HG03175 (cell line): Measurements from ENCODE around the gene STRA6.
A peak's percentile ranks its signal among the peaks of the same experiment; 100 is the strongest.
"Not testable (repeated sequence)": the region's sequence is repeated elsewhere in the genome, so short reads cannot be mapped to it uniquely, and the experiment has no call there.

Source experiments
- ATAC-seq: cut with Tn5 transposase; IDR thresholded peaks from one replicate; pipeline ENCODE4 v1.9.1; 2021; ENCODE audit warnings: mild to moderate bottlenecking, moderate library complexity; ENCODE audit not compliant: unreplicated experiment

The STRA6 gene

DNA sequence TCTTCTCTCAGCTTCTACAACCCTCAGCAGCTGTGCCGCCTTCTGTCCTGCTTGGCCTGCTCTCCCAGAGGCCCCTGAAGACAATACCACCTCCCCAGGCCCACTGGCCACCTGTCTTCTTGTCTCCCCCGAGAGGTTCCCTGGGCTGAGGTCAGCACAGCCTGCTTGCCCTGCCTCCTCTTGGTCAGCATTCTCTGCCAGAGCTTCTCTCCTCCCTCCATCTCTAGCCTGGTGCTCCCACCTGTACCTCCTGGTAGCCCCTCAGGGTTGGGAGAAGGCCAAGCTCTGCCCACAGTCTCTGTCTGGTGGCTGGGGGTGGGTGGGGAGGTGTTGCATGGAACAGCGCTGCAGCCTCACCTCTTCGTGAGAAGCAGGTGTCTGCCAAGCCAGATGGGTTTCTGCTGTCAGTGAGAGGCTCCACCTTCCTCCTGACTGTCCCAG is 34.7 kb downstream of the STRA6 start:
- ATAC-seq, result no peak

DNA sequence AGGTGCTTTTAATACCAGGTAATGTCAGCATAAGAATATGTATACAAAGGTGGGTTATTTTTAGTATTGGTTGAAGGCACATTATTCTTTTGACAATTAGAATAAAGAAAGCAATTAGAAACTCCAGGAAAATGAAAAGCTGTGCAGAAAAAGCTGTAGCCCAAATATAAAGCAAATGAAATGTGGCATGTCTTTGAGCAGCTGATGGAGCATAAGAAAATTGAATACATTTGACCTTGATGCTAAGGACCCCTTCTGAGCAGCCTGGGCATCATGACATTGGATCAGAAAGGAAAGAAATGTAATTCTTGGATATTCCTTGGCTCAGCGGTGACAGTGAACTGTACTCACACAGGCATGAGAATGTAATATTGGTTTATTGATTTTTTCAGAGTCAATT is 37.1 kb downstream of the STRA6 start:
- ATAC-seq, result no peak

DNA sequence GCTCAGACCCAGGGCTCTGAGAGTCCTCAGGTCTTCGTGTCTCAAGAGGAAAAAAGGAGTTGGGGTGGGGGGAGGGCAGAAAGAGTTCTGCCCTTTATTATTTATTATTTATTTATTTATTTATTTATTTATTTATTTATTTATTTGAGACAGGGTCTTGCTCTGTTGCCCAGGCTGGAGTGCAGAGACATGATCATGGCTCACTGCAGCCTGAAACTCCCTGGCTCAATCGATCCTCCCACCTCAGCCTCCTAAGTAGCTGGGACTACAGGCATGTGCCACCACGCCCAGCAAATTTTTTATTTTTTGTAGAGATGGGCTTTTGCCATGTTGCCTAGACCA is 40.4 kb downstream of the STRA6 start:
- ATAC-seq, result not testable (repeated sequence)

DNA sequence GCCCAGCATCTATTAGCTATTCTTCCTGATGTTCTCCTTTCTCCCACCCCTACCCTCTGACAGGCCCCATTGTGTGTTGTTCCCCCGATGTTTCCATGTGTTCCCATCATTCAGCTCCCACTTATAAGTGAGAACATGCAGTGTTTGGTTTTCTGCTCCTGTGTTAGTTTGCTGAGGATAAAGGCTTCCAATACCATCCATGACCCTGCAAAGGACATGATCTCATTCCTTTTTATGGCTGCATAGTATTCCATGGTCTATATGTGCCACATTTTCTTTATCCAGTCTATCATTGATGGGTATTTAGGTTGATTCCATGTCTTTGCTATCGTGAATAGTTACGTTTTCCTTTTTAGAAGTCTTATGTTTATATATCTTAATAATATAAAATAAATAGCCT is 42.2 kb downstream of the STRA6 start:
- not testable (repeated sequence) for ATAC-seq

DNA sequence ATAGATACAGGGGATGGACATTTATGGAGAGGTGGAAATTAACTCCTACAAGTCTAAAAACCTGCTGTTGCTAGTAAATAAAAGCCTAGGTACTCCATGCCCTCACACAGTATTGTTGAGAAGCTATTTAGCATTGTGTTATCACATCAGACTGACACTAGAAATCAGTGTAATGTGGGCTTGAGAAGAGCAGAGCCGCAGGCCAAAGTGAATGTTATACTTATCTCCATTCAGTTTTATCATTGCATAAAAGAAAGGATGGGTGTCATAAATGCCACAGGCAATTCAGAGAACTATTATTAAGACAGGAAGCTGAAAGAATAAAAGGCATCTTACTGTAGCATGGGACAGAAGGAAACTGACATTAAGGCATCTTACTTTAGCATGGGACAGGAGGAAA is 42.8 kb downstream of the STRA6 start:
- no peak for ATAC-seq

DNA sequence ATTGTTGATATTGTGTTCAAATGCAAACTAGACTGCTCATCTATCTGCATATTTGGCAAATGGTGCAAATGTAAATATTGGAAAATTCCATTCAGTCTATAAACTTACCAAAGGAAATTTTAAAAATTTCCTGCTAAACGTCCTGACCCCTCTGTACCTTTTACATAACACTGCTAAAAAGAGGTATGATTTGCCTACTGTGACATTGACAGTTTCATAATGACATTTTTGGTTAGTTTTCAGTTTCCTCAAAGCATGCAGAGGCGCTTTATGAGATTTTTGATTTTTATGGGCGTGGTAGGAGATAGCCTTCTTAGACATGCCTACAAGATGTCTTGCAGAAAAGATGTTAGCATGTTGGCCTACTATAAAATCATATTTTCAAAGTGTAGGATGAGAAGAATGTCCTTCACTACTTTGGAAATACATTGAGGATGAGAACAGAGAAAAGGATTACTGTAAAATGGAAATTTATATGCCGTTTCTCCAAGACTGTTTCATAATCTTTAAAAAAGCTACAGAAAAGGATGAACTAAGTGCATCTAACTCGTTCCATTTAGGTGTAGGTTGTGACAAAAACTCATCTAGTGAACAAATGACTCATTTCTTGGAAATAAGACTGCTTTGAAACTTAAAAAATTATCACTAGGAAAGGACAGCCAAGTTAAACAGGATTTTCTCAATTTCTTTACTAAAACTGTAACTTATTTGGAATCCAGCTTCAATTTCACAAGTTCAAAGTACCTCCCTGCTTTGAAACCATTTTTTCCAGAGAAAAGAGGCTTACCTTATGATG is 43.5 kb downstream of the STRA6 start:
- peak; percentile 57 for ATAC-seq

DNA sequence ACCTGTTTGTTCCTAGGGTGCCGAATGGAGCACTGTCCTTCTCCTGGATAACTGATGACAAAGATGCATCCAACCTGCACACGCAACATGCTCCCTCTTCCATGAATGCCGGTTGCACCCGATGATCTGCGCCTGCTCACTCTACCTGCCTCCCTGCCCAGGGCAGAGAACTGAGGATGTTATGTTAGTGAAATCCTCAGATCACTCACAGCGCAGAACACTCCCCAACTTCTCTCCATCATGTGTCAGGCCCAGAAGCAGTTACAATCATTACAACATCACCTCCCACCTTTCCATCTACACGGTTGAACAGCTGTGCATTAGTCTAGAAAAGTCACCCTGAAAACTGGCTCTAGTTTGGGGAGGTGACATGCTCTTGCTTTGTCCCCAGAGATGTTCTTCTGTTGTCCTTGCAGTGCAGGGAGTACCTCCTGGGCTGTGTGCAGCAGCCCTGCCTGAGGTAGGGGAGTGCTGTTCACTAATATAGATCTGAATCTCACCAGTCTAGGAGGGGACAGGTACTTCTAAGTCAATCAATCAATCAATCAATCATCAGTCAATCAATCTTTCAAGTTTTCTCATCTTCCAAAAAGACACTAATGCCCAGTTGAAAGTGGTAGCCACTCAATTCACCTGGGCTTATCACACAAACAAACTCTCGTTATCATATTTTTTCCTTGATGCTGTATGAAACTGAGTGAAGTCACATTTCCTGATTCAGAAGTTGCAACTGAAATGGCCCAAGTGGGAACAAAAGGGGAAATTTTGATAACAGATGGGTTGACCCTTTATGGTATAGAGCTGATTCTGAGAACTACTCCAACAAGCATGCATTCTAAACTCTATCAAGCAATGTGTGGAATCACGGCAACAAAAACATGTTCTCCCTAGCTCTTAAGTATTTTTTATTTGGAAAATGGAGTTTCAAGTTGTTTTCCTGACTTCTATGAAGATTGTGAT is 44.4 kb downstream of the STRA6 start:
- ATAC-seq, result no peak

DNA sequence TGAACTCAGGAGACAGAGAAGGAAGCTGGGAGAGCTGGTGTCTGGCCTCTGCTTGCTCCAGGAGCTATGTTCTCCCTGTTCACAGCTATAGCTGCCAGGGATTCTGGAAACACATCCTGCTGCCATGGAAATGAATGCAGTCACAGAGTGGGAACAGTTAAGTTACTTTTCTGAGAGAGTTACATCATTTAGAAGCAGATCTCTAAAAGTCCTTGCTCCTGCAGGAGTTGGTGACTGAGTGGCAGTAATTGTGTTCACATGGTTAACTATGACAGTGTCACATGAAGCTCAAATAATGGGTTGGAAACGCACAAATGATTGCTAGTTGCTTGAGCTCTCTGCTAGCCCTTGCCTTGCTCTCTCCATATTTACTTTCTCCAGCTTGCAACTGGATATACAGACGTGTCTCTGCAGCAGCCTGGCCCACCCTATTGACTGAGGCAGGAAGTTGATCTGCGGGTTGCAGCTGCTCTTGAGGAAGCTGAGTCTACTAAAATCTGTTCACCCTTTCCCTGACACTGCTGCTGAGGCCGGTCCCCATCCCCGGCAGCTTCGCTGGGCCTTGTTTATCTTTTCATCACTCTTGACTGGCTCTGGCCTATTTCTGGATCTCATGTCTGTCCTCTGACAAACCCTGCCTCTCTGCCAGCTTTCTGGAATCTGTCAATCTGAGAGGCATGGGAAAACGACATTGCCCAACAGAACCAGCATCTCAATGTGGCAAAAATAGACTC is 45.7 kb downstream of the STRA6 start:
- ATAC-seq, result no peak

DNA sequence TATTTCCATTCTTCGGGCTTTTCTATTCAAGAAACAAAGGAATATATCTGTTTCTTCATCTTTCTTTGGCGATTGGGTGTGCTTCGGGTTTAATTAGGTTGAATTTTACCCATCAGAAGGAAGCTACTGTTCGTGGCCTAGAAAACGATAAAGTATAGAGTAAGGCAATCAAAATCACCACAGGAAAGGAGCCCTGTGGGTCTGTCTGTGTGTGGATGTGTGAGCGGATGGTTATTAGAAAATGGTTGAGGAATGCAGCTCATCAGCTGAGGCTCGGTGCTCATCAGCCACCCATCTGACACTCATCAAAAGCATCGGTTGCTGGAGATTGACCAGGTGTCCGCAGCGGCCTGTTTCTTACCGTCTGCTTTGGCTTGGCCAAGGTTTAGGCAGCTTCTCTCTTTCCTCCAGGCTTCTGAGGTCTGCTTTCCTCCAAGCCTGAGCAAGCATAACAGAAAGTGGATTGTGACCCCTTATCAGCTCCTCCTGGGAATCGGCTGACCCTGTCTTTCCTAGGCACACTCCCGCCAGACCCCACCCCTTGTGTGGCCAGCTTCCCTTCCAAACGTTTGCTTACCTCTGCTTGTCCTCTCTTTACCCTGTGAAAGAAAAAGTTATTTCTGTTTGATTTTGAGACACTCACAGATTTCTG is 46.7 kb downstream of the STRA6 start:
- ATAC-seq, result no peak

DNA sequence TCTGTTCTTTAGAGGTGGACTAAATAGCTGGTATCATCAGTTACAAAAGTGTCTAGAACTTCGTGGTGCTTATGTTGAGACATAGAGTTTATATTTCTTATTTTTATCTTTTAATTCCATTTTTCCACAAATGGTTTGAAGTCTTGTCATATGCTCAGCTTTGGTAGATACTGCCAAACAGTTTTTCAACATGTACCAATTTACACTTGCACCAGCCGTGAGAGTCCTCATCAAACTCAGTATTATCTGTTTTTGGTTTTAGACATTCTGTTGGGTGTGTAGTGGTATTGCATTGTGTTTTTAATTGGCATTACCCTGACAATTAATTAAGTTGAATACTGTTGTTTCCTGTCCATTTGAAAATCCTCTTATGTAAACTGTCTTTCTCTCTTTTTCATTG is 55.5 kb downstream of the STRA6 start:
- no peak for ATAC-seq

DNA sequence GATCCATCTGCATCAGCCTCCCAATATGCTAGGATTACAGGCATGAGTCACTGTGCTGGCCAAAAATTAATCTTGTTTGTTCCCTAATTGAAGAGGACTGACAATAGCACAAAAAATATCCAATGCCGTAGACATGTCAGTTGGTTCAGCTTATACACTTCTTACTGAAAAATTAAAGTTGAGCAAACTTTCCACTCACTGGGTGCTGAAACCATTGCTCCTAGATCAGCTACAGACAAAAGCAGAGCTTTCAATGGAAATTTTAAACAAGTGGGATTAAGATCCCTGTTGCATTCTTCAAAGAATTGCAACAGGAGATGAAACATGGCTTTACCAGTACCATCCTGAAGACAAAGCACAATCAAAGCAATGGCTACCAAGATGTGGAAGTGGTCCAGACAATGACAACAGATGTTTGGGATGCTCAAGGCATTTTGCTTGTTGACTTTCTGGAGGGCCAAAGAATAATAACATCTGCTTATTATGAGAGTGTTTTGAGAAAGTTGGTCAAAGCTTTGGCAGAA is 56.2 kb downstream of the STRA6 start:
- no peak for ATAC-seq

DNA sequence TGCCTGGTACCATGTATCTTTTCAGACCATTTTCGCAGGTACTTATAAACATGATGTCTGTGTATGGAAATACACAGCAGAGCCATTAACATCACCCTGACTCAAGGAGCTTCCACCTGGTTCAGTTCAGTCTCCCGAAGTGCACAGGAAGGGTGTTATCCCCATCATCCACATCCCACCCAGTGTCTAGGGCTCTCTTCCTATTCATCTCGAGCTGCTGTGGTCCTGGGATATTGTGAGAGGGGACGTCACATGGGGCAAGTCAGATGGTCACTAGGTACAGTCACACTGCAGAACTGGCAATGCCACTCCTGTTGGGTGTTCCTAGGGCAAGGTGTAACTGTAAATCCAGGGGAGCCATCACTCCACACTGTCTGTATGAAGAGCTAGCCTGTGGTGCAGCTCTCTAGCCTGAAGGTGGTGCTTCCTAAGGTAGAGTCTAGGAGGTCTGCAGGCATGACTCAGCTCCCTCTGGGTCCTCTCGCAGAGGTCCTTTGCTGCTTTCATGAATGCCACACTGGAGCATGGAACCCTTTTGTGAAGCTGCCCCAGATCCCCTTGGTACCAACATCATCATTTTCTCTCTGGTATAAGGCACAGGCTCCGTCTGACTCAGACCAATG is 58.3 kb downstream of the STRA6 start:
- ATAC-seq, result no peak

DNA sequence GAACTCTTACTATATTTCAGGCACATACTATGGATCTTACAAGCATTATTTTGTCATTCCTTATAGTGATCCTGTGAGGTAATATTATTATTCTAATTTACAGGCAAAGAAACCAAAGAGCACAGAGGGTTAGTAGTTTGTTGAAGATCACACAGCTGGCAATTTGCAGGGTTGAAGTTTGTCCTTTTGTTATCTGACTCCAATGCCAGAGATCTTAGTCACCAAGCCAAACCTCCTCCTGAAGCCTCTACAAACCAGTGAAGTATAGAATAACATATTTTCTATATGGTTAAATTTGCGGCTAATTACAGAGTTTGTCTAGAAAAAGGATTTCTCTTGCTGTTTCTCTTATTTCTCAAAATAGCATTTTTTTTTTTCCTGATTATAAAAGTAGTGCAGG is 61.0 kb downstream of the STRA6 start:
- no peak for ATAC-seq

DNA sequence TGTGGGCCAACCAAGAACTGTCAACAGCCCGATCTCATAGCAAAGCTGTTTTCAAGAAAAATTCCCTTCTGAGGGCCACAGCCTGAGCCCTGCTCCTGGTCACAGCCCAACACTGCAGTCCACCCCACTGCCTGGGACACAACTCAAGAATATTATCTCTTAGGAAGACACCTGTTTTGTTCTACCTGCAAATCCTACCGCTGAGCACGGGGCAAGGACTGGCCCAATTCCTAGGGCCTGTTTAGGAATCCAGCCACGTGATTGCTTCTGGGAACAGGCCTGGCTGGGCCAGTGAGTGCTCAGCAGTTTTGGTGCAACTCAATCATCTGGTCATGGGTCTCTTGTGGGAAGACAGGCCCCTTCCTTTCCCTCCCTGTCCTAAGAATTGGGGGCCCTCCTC is 63.9 kb downstream of the STRA6 start:
- no peak for ATAC-seq

DNA sequence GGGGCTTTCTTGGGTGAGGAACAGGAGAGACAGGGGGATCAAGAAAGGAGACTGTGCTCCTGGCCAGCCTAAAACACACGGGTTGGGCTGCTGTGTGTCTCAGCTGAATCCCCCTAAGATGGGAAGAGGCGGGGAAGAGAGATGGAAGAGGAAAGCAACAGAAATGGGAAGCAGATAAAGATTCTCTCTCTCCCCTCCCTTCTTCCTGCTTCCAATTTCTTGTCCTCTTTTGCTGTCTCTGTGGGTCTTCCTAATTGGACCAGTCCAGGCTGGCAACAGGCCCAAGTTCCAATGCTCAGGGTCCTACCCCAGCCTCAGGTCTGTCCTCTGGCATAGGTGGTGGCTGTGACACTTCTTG is 65.1 kb downstream of the STRA6 start:
- ATAC-seq, result no peak

DNA sequence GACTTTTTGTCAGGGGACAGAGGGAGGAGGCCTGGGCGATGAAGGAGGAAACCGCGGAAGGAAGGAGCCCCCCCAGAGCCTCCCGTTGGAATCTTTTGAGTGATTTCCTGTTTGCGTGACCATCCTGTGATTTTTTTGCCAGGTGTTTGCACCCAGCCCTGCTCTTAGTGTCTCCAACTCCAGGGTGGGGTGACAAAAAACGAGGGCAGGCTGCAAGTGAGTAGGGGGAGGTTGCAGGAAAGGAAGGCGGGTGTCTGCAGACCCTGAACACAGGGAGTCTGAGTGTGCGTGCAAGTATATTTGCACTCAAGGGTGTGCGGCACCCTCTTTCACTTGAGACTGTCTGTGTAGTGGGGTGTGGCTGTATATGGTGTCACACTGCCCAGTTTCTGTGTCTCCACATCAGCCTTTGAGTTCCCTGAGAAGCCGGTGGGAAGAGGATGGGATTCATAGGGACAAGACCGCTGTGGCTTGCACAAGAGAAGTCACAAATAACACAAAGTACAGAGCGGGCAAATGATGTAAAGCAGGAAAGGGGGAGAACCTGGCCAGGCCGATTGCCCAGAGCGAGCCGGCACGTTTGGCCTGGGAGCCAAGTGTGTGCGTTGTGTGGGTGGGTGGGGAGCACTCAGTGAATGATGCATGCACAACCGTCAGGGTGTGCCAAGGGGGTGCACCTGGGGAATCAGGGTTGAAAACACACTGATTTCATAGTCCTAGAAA is 65.6 kb downstream of the STRA6 start:
- no peak for ATAC-seq

DNA sequence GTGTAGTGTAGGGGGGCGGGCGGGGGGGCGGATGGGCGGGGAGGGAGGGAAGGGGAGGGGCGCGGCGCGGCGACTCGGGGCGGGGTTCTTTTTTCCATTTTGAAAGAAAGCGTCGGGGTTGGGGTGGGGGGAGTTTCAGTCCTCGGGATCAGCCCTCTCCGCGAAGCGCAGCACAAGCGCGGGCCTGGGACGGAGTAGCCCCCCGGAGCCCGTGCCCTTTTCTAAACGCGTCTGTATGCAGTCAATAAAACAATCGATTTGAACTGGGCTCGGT is 66.1 kb downstream of the STRA6 start:
- ATAC-seq, result no peak

DNA sequence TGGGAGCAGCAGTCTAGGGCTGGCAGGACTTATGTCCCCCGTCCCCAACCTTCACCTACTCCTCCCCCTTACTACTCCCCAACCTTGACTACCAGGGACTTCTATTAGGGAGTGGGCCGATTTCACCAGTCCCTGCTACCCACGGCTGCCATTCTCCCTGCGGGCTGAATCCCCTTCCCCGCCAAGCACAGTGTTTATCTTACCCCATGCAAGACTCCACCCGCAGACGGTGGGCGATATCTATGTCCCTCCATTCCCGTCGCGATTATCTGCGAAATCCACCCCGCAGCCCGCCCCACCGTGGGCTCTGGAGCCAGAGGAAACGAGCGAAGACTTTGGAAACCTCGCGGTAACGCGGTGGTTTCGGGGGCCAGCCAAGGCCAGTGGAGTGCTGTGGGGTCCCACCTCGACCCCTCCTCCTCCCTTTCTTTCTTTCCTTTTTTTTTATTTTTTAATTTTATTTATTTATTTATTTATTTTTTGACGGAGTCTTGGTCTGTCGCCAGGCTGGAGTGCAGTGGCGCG is 67.5 kb downstream of the STRA6 start:
- no peak for ATAC-seq

DNA sequence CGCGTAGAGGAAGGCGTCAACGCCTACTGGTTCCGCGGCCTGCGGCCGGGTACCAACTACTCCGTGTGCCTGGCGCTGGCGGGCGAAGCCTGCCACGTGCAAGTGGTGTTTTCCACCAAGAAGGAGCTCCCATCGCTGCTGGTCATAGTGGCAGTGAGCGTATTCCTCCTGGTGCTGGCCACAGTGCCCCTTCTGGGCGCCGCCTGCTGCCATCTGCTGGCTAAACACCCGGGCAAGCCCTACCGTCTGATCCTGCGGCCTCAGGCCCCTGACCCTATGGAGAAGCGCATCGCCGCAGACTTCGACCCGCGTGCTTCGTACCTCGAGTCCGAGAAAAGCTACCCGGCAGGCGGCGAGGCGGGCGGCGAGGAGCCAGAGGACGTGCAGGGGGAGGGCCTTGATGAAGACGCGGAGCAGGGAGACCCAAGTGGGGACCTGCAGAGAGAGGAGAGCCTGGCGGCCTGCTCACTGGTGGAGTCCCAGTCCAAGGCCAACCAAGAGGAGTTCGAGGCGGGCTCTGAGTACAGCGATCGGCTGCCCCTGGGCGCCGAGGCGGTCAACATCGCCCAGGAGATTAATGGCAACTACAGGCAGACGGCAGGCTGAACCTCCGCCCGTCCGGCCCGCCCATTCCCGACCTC is 68.1 kb downstream of the STRA6 start:
- no peak for ATAC-seq
